GM23338 (cell line): ENCODE results near the gene CGB3. TPM values are rescaled to one million over a fixed set of nuclear protein-coding genes. Genes with fewer than 3 reads are reported as not detected.

Source experiments
- ATAC-seq: fragments of 200-7000 bp; cut with Tn5 transposase; 3 replicates; pipeline ENCODE4 v1.9.1; 2020
- DNase-seq: peaks from one replicate; pipeline ENCODE4 v3.0.0-alpha.2; 2015; ENCODE audit warnings: low spot score
- H2AFZ ChIP-seq: fragments of 200-600 bp; sonication (generic); 2 replicates; pipeline ENCODE4 v1.8.0; 2016; ENCODE audit warnings: antibody characterized with exemption, mild to moderate bottlenecking, moderate library complexity
- H3F3A ChIP-seq: fragments of 200-600 bp; sonication (generic); replicated peaks from 2 replicates; pipeline ENCODE4 v1.8.0; 2017; ENCODE audit warnings: antibody characterized with exemption, mixed run types, low read depth
- H3K27ac ChIP-seq: fragments of 200-600 bp; sonication (generic); 2 replicates; pipeline ENCODE4 v1.6.1; 2016; ENCODE audit warnings: low read depth
- H3K27me3 ChIP-seq: fragments of 200-600 bp; sonication (generic); 2 replicates; pipeline ENCODE4 v1.8.0; 2016; ENCODE audit warnings: mild to moderate bottlenecking, mixed run types, moderate library complexity; ENCODE audit not compliant: insufficient read depth
- H3K36me3 ChIP-seq: fragments of 200-600 bp; sonication (generic); 2 replicates; pipeline ENCODE4 v1.8.0; 2016; ENCODE audit warnings: mild to moderate bottlenecking; ENCODE audit not compliant: insufficient read depth
- H3K4me1 ChIP-seq: fragments of 200-600 bp; sonication (generic); 2 replicates; pipeline ENCODE4 v1.8.0; 2016; ENCODE audit warnings: mild to moderate bottlenecking, moderate library complexity; ENCODE audit not compliant: insufficient read depth
- H3K4me2 ChIP-seq: fragments of 200-600 bp; sonication (generic); 2 replicates; pipeline ENCODE4 v1.7.1; 2017; ENCODE audit warnings: mixed run types
- H3K4me3 ChIP-seq: fragments of 200-600 bp; sonication (generic); 2 replicates; pipeline ENCODE4 v1.6.1; 2016; ENCODE audit warnings: mixed run types
- H3K79me2 ChIP-seq: fragments of 200-600 bp; sonication (generic); replicated peaks from 2 replicates; pipeline ENCODE4 v1.8.0; 2017; ENCODE audit warnings: mild to moderate bottlenecking; ENCODE audit not compliant: insufficient read depth
- H3K9me2 ChIP-seq: fragments of 200-600 bp; sonication (generic); 2 replicates; pipeline ENCODE4 v1.8.0; 2017; ENCODE audit not compliant: insufficient read depth
- H4K20me1 ChIP-seq: fragments of 200-600 bp; sonication (generic); replicated peaks from 2 replicates; pipeline ENCODE4 v1.8.0; 2017; ENCODE audit warnings: mild to moderate bottlenecking; ENCODE audit not compliant: insufficient read depth
- H3K27ac Mint-ChIP-seq: 2 replicates; pipeline ENCODE4 v1.8.0; 2020; ENCODE audit warnings: inconsistent platforms, mild to moderate bottlenecking, moderate library complexity, mixed read lengths
- H3K27me3 Mint-ChIP-seq: 3 replicates; pipeline ENCODE4 v1.8.0; 2022; ENCODE audit warnings: low read depth, mild to moderate bottlenecking, moderate library complexity, mixed read lengths, inconsistent platforms; ENCODE audit not compliant: insufficient read depth, poor library complexity
- H3K36me3 Mint-ChIP-seq: 3 replicates; pipeline ENCODE4 v1.8.0; 2021; ENCODE audit warnings: low read depth, mild to moderate bottlenecking, inconsistent platforms, moderate library complexity, mixed read lengths
- H3K4me1 Mint-ChIP-seq: 3 replicates; pipeline ENCODE4 v1.8.0; 2020; ENCODE audit warnings: mild to moderate bottlenecking, inconsistent platforms, mixed read lengths
- H3K4me3 Mint-ChIP-seq: 3 replicates; pipeline ENCODE4 v1.8.0; 2021; ENCODE audit warnings: moderate library complexity, mild to moderate bottlenecking, inconsistent platforms, mixed read lengths
- H3K9me3 Mint-ChIP-seq: 3 replicates; pipeline ENCODE4 v1.8.0; 2020; ENCODE audit warnings: moderate library complexity, mild to moderate bottlenecking, inconsistent platforms, mixed read lengths
- CREB1 ChIP-seq: fragments of 250-450 bp; sonication (Bioruptor Pico); IDR thresholded peaks from 2 replicates; pipeline ENCODE4 v1.5.0; 2020; ENCODE audit warnings: low read depth, mild to moderate bottlenecking, moderate library complexity
- EZH2 ChIP-seq: fragments of 200-600 bp; sonication (generic); IDR thresholded peaks from one replicate; pipeline ENCODE4 v1.8.0; 2017; ENCODE audit warnings: antibody characterized with exemption, mild to moderate bottlenecking, low read depth; ENCODE audit not compliant: unreplicated experiment
- EZH2phosphoT487 ChIP-seq: fragments of 200-600 bp; sonication (generic); IDR thresholded peaks from one replicate; pipeline ENCODE4 v1.8.1; 2018; ENCODE audit warnings: antibody characterized with exemption; ENCODE audit not compliant: unreplicated experiment
- JUNB ChIP-seq: IDR thresholded peaks from one replicate; pipeline ENCODE4 v1.6.1; 2016; ENCODE audit warnings: antibody characterized with exemption; ENCODE audit not compliant: unreplicated experiment
- NANOG ChIP-seq: IDR thresholded peaks from 2 replicates; pipeline ENCODE4 v1.6.1; 2016; ENCODE audit warnings: antibody characterized with exemption, borderline replicate concordance
- POLR2AphosphoS5 ChIP-seq: IDR thresholded peaks from 2 replicates; pipeline ENCODE4 v1.6.1; 2016; ENCODE audit warnings: antibody characterized with exemption, low read depth
- STAT1 ChIP-seq: IDR thresholded peaks from one replicate; pipeline ENCODE4 v1.6.1; 2016; ENCODE audit warnings: antibody characterized with exemption; ENCODE audit not compliant: unreplicated experiment
- ZNF114 ChIP-seq: fragments of 250-450 bp; sonication (Bioruptor Pico); IDR thresholded peaks from 2 replicates; pipeline ENCODE4 v1.5.0; 2020; ENCODE audit warnings: mild to moderate bottlenecking, moderate library complexity
- ZNF331 ChIP-seq: fragments of 250-450 bp; sonication (Bioruptor Pico); IDR thresholded peaks from 2 replicates; pipeline ENCODE4 v1.5.0; 2020; ENCODE audit warnings: low read depth, mild to moderate bottlenecking, moderate library complexity
- polyA plus RNA-seq: library from polyadenylated mRNA; unstranded; fragments of >200 nt; fragmentation: Nextera tagmentation; extraction: Ambion mirVana; gene quantifications from 2 replicates; pipeline ENCODE4 v1.2.1, GENCODE V29; 2016
- total RNA-seq: library from RNA; depleted of rRNA; stranded (reverse); fragments of >200 nt; shearing (Covaris generic); gene quantifications from 2 replicates; pipeline ENCODE4 v1.2.3, GENCODE V29; 2014
- TF ChIP-seq, protein P1 (sequence below): fragments of 250-450 bp; sonication (Bioruptor Pico); IDR thresholded peaks from 2 replicates; pipeline ENCODE4 v1.5.0; 2020; ENCODE audit warnings: mild to moderate bottlenecking, moderate library complexity
- TF ChIP-seq, protein P2 (sequence below): IDR thresholded peaks from one replicate; pipeline ENCODE4 v1.6.1; 2018; ENCODE audit warnings: antibody characterized with exemption; ENCODE audit not compliant: unreplicated experiment
- TF ChIP-seq, protein P3 (sequence below), 2 experiments: fragments of 200-600 bp in 1 of 2; sonication (generic) in 1 of 2; conservative IDR thresholded peaks; 2 replicates each; pipeline versions ENCODE4 v1.5.1 to v1.6.1; 2016 to 2017; ENCODE audit warnings: antibody characterized with exemption in 2 of 2, low read depth in 2 of 2, mild to moderate bottlenecking in 2 of 2, moderate library complexity in 1 of 2
- TF ChIP-seq, protein P4 (sequence below): IDR thresholded peaks from 2 replicates; pipeline ENCODE4 v1.6.1; 2016; ENCODE audit warnings: antibody characterized with exemption

The CGB3 gene
- total and polyA plus RNA-seq, 2 experiments from 2014 or later: not detected

DNA sequence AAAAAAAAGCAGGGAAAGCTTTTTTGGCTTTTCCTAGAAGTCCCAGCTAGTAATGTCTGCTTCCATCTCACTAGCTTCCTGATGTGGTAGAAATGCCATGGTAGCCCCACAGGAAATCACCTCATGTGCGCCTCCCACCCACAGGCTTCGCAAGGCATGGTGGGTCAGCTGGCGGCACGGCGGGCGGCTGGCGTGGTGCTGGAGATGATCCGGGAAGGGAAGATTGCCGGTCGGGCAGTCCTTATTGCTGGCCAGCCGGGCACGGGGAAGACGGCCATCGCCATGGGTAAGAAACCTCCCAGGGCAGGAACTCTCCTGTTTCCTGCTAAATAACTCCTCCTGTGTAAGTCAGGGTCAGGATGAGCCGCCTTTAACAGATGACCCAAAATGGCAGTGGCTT lies 20.0 kb downstream of the CGB3 start:
- H3K4me3 Mint-ChIP-seq: no peak overlapping the region
- H3F3A ChIP-seq: peaks cover 9% of the 10 kb centered on the region; the same call in 1 of the 2 replicates
- TF ChIP-seq, protein P1, sequence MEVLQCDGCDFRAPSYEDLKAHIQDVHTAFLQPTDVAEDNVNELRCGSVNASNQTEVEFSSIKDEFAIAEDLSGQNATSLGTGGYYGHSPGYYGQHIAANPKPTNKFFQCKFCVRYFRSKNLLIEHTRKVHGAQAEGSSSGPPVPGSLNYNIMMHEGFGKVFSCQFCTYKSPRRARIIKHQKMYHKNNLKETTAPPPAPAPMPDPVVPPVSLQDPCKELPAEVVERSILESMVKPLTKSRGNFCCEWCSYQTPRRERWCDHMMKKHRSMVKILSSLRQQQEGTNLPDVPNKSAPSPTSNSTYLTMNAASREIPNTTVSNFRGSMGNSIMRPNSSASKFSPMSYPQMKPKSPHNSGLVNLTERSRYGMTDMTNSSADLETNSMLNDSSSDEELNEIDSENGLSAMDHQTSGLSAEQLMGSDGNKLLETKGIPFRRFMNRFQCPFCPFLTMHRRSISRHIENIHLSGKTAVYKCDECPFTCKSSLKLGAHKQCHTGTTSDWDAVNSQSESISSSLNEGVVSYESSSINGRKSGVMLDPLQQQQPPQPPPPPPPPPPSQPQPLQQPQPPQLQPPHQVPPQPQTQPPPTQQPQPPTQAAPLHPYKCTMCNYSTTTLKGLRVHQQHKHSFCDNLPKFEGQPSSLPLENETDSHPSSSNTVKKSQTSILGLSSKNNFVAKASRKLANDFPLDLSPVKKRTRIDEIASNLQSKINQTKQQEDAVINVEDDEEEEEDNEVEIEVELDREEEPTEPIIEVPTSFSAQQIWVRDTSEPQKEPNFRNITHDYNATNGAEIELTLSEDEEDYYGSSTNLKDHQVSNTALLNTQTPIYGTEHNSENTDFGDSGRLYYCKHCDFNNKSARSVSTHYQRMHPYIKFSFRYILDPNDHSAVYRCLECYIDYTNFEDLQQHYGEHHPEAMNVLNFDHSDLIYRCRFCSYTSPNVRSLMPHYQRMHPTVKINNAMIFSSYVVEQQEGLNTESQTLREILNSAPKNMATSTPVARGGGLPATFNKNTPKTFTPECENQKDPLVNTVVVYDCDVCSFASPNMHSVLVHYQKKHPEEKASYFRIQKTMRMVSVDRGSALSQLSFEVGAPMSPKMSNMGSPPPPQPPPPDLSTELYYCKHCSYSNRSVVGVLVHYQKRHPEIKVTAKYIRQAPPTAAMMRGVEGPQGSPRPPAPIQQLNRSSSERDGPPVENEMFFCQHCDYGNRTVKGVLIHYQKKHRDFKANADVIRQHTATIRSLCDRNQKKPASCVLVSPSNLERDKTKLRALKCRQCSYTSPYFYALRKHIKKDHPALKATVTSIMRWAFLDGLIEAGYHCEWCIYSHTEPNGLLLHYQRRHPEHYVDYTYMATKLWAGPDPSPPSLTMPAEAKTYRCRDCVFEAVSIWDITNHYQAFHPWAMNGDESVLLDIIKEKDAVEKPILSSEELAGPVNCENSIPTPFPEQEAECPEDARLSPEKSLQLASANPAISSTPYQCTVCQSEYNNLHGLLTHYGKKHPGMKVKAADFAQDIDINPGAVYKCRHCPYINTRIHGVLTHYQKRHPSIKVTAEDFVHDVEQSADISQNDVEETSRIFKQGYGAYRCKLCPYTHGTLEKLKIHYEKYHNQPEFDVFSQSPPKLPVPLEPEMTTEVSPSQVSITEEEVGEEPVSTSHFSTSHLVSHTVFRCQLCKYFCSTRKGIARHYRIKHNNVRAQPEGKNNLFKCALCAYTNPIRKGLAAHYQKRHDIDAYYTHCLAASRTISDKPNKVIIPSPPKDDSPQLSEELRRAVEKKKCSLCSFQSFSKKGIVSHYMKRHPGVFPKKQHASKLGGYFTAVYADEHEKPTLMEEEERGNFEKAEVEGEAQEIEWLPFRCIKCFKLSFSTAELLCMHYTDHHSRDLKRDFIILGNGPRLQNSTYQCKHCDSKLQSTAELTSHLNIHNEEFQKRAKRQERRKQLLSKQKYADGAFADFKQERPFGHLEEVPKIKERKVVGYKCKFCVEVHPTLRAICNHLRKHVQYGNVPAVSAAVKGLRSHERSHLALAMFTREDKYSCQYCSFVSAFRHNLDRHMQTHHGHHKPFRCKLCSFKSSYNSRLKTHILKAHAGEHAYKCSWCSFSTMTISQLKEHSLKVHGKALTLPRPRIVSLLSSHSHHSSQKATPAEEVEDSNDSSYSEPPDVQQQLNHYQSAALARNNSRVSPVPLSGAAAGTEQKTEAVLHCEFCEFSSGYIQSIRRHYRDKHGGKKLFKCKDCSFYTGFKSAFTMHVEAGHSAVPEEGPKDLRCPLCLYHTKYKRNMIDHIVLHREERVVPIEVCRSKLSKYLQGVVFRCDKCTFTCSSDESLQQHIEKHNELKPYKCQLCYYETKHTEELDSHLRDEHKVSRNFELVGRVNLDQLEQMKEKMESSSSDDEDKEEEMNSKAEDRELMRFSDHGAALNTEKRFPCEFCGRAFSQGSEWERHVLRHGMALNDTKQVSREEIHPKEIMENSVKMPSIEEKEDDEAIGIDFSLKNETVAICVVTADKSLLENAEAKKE: no peak
- no peak for TF ChIP-seq EZH2phosphoT487
- TF ChIP-seq NANOG: no peak
- no peak for TF ChIP-seq CREB1 (CRISPR knock-in tag)
- TF ChIP-seq EZH2: no peak
- no peak for TF ChIP-seq ZNF331
- TF ChIP-seq, protein P2, sequence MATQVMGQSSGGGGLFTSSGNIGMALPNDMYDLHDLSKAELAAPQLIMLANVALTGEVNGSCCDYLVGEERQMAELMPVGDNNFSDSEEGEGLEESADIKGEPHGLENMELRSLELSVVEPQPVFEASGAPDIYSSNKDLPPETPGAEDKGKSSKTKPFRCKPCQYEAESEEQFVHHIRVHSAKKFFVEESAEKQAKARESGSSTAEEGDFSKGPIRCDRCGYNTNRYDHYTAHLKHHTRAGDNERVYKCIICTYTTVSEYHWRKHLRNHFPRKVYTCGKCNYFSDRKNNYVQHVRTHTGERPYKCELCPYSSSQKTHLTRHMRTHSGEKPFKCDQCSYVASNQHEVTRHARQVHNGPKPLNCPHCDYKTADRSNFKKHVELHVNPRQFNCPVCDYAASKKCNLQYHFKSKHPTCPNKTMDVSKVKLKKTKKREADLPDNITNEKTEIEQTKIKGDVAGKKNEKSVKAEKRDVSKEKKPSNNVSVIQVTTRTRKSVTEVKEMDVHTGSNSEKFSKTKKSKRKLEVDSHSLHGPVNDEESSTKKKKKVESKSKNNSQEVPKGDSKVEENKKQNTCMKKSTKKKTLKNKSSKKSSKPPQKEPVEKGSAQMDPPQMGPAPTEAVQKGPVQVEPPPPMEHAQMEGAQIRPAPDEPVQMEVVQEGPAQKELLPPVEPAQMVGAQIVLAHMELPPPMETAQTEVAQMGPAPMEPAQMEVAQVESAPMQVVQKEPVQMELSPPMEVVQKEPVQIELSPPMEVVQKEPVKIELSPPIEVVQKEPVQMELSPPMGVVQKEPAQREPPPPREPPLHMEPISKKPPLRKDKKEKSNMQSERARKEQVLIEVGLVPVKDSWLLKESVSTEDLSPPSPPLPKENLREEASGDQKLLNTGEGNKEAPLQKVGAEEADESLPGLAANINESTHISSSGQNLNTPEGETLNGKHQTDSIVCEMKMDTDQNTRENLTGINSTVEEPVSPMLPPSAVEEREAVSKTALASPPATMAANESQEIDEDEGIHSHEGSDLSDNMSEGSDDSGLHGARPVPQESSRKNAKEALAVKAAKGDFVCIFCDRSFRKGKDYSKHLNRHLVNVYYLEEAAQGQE: no peak
- TF ChIP-seq JUNB: no peak
- TF ChIP-seq ZNF114 (CRISPR knock-in tag): no peak
- TF ChIP-seq, protein P3, sequence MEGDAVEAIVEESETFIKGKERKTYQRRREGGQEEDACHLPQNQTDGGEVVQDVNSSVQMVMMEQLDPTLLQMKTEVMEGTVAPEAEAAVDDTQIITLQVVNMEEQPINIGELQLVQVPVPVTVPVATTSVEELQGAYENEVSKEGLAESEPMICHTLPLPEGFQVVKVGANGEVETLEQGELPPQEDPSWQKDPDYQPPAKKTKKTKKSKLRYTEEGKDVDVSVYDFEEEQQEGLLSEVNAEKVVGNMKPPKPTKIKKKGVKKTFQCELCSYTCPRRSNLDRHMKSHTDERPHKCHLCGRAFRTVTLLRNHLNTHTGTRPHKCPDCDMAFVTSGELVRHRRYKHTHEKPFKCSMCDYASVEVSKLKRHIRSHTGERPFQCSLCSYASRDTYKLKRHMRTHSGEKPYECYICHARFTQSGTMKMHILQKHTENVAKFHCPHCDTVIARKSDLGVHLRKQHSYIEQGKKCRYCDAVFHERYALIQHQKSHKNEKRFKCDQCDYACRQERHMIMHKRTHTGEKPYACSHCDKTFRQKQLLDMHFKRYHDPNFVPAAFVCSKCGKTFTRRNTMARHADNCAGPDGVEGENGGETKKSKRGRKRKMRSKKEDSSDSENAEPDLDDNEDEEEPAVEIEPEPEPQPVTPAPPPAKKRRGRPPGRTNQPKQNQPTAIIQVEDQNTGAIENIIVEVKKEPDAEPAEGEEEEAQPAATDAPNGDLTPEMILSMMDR (conservative IDR thresholded peaks at IDR 0.05; ENCODE audit: low read depth in 2 of 2): no peak
- TF ChIP-seq STAT1: no peak
- TF ChIP-seq, protein P4, sequence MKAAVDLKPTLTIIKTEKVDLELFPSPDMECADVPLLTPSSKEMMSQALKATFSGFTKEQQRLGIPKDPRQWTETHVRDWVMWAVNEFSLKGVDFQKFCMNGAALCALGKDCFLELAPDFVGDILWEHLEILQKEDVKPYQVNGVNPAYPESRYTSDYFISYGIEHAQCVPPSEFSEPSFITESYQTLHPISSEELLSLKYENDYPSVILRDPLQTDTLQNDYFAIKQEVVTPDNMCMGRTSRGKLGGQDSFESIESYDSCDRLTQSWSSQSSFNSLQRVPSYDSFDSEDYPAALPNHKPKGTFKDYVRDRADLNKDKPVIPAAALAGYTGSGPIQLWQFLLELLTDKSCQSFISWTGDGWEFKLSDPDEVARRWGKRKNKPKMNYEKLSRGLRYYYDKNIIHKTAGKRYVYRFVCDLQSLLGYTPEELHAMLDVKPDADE: no peak
- TF ChIP-seq POLR2AphosphoS5: no peak
- no peak overlapping the region for H3K4me3 ChIP-seq
- H3K4me1 Mint-ChIP-seq: peaks cover 8% of the 10 kb centered on the region
- peaks cover 30% of the 10 kb centered on the region for H3K36me3 ChIP-seq
- H3K36me3 Mint-ChIP-seq: peaks cover 64% of the 10 kb centered on the region
- H3K9me2 ChIP-seq: no peaks in the 10 kb centered on the region
- H3K27ac Mint-ChIP-seq: no peak overlapping the region
- no peaks in the 10 kb centered on the region; the same call in 1 of the 2 replicates for H3K4me1 ChIP-seq
- peaks cover 7% of the 10 kb centered on the region for H4K20me1 ChIP-seq
- H2AFZ ChIP-seq: no peak overlapping the region
- peaks cover 4% of the 10 kb centered on the region for H3K27me3 Mint-ChIP-seq
- H3K27me3 ChIP-seq: no peaks in the 10 kb centered on the region
- H3K79me2 ChIP-seq: no peaks in the 10 kb centered on the region; the same call in 1 of the 2 replicates
- ATAC-seq: no peak
- no peak for DNase-seq
- no peak overlapping the region for H3K4me2 ChIP-seq
- no peak overlapping the region for H3K27ac ChIP-seq
- H3K9me3 Mint-ChIP-seq: no peaks in the 10 kb centered on the region; the same call in 2 of the 3 replicates
